ENCODE data around the gene RNF215.
A peak's percentile ranks its signal among the peaks of the same experiment; 100 is the strongest.
"Not testable (repeated sequence)": the region's sequence is repeated elsewhere in the genome, so short reads cannot be mapped to it uniquely, and the experiment has no call there.

Gene RNF215

GRCh38 chr22:30357650-30358215, 29.5 kb downstream of the RNF215 start:
- no peak for DNase-seq

GRCh38 chr22:30357236-30357570, 30.0 kb downstream of the RNF215 start:
- DNase-seq: no peak

DNA sequence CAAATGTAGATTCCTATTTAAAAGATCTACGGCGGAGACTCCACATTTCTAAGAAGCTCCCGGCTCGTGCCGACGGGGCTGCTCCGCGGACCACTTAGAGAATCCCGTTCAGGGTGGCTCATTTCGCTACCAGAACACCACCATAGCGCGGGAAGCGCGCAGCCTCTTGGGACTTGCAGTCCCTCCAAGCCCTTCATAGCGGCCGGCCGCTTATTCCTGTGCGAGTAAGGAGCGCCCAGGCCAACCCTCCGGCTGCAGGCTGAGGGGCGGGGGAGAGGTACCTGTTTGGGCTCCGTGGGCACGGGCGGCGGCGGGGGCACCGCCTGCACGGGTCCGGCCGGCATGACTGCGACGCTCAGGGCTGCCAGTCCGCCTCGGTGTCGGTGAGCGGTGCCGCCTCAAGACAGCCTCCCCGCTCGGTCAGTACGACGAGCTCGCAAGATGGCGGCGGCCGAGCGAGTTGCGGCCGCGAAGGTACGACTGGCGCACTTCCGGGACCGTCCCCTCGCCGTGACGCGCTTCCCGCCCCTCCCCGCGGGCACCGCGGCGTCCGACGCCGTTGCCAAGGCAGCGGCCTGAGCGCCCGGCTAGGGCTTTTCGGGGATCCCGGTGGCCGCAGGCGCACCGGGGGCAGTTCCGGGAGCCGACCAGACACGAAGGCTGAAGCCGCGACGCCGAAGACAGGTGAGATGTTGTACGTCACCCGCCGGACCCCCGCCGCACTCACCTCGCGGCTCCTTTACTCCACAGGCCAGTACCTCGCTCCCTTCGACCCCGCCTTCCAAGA, 30.6 kb downstream of the RNF215 start, which contains the start of the genes CCDC157 and SF3A1:
Gene CCDC157, plus strand, starts transcription at position 559 of the 787 bp plus-strand sequence. CDS start 8,994 bp downstream, outside the sequence.
Gene SF3A1, minus strand, starts transcription at position 446 of the 787 bp plus-strand sequence. Its CDS starts 102 bp downstream, at position 344.
- peak; percentile 88 for DNase-seq

DNA sequence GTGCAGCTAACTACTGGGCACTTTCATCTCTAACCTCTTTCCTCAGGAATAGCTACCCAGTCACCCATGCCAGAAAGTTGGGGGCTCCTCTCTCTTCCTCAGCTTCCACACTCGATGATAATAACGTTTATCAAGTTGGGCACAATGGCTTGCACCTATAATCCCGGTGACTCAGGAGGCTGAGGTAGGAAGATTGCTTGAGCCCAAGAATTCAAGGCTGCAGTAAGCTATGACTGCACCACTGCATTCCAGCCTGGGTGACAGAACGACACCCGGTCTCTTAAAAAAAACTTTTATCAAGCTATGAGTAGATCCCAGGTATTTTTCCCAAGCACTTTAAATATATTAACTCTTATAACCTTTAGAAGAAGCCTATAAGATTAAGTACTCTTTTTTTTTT, 32.6 kb downstream of the RNF215 start:
- no peak for DNase-seq

GRCh38 chr22:30351226-30351625, 36.0 kb downstream of the RNF215 start:
- DNase-seq: no peak

- DNase-seq: no peak
Measured at GRCh38 chr22:30348809-30349208, 38.4 kb downstream of the RNF215 start.

DNA sequence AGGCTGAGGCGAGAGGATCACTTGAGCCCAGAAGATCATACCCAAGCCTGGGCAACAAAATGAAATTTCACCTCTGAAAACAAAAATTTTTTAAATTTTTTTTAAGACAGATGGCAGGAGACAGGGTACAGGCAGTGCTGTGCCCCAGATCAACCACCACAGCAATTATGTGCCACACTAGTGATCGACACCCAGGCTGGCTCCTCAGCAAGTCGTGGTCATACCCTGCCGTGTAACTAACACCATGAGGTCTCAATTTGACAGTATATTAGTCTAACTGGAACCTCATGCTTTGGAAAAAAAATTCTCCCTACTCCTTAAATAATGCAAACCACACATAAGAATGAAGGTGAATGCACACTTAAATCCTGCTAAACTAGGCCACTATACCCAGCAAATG, 38.8 kb downstream of the RNF215 start:
- no peak for DNase-seq

DNA sequence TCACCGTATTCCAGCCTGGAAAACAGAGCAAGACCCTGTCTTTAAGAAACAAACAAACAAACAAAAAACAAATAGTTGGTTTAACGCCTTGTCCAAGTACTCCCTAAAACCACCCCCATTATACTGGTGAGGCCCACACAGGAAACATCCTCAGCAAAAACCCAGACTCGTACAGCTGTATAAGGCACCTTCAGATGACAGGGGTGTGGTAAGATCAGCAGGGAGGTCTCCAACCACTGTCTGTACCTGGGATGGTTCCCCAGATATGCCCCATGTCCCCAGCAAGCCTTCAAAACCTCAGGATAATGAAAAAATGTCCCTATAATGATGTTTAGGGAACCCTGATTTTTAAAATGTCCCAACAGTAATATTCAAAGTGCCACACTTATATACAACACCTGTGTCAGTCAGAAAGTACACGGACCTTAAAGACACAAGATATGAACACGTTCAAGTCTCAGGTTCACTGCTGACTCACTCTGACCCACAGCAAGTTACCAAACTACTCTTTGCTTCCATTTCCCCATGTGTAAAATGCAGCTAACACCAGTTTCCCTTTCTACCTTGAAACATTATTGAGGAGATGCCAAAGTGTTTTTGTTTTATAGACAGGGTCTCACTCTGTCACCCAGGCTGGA, 39.8 kb downstream of the RNF215 start:
- DNase-seq: no peak

DNA sequence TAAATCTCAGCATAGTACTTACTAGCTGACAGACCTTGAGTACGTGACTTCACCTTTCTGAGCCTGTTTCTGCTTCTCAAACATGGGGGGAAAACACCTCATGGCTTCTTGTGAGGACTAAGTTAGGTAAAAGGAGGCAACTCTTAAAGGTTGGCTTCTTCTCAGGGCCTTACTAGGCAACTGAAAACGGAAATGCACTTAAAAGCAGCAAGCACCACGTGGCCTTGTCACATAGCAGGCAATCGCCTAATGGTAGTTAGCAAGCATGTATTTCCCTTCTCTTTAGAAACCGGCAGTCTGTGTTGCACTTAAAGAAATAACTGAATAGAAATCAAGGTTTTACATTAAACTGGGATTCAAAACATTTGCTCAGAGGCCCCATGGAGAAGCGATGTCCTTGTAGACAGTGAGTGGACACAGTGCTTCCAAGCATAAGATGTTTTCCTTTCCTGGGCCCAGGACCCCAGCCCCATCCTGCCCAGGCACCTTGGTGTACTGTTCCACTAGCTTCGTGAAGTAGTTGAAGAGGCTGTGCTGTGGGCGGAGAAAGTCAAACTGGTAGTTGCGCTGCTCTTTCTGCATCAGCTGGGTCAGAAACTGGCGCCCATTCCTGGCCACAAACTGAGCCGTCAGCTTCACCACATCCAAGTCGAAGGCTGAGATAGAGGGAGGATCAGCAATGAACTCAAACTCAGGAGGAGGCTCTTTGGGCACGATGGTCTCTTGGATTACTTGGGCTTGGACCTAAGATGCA, 42.6 kb downstream of the RNF215 start:
- DNase-seq: peak; percentile 31

DNA sequence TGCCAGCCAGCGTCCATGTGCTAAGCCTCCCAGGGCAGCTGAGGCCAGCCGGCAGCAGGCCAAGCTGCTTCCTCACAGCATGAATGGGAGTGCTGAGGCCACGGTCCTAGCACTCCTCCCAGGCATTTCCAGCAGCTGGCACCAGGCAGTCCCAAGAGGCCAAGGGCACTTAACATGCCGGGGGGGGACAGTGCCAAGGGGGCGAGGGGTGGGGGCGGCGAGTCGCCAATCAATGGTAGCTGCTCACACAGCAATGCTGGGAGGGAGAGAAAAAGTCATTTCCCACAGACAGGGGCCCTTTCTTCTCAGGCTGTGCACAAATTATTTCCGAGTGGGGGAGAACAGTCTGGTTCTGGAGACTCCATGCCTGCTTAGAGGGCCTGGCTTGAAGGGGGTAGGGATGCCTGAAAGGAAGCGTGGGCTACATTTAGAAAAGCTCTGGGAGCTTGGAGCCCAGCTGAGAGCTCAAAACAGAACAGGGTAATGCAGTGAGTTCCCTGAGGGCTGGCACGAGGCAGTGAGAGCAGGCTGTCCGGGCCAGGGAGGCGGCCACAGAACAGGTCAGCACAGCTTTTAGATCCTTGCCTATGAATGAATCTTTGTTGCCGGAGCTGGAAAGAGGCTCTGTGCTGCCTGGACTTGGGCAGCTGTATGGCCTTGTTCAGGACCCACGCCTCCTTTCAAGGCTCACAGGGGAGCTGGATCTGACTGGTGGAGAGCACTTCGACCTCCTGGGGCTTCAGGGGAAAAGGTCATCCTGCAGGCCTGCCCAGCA, 46.1 kb downstream of the RNF215 start:
- no peak for DNase-seq

GRCh38 chr22:30338802-30339201, 48.4 kb downstream of the RNF215 start:
- DNase-seq: no peak

- not testable (repeated sequence) for DNase-seq
Measured at GRCh38 chr22:30338341-30338740, 48.9 kb downstream of the RNF215 start.

DNA sequence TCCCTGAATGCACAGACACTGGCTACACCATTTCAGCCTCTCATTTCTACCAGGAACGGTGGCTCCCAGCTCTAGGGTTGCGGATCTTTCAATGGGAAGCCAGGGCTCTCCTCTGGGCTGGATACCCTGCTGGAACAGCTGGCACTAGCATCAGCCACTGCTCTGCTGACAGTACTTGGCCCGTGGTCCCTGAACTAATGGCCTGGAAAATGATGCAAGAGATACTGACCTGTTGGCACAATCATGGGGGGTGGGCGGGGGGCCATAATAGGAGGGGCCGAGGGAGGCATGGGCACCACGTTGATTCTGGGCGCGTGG, 49.8 kb downstream of the RNF215 start:
- no peak for DNase-seq

- no peak for DNase-seq
Measured at GRCh38 chr22:30336752-30337460, 50.3 kb downstream of the RNF215 start.

DNA sequence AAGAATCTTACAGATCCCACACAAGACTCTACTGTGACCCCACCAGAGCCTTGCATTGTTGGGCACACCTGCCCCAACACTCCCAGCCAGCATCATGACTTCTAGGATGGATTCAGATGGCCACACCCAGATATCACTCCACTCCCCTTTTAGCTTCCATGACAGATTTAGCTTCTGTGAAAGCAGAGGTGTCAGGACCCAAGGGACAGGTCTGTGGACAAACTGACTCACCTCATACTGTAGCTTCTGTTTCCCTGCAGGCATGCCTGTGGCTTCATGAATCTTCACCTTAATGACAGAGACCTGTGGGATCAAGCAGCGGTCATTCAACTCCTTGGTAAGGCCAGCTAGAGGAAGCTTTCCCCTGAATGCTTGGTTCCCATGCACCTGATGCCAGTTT, 52.0 kb downstream of the RNF215 start:
- DNase-seq: no peak

- no peak for DNase-seq
Measured at GRCh38 chr22:30334646-30335045, 52.6 kb downstream of the RNF215 start.

DNA sequence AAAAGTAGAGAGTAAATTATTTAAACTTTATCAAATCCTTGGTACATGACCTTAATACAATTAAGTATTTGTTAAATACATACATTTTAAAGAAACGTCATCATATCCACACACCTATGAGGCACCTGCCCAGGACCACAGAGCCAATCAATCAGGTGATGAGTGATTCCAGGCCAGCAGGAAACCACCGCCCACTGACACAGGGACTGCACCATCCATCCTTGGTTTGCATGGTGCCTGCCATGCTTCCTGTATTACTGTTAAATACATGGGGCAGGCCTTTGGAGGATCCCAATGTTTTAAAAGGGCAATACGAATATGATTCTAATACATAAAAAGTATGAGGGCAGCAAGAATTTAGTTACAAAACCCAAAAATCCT, 53.5 kb downstream of the RNF215 start:
- no peak for DNase-seq

DNA sequence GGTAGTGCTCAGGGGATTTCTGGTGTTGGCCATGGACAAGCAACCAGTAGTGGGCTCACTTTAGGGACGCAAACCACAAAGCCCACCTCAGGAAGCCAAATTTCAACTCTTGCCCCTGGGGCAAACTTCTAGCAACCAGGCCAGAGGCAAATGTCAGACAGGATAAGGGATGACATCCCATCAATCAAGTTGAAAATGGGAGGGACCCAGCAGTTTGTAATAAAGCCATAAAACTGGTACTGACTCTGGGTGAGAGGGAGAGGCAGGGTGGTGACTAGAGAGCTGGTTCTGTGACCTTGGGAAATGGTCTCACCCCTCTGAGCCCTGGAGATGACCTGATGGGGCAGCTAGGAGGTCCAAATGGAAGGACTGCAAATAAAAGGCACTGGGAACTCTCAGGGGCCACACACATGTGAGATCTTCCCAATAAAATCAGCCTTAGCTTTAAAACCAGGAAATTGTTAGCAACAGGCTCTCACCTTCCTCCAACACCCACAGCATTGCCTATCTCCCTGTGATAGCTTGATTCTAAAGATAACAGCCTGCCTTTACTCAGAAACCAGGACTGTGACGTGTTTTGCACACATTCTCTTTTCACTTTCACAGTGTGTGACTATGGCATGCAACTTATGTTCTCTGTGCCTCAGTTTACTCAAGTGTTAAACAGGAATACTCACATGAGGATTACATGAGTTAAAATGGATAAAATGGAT, 54.1 kb downstream of the RNF215 start:
- DNase-seq: no peak

DNA sequence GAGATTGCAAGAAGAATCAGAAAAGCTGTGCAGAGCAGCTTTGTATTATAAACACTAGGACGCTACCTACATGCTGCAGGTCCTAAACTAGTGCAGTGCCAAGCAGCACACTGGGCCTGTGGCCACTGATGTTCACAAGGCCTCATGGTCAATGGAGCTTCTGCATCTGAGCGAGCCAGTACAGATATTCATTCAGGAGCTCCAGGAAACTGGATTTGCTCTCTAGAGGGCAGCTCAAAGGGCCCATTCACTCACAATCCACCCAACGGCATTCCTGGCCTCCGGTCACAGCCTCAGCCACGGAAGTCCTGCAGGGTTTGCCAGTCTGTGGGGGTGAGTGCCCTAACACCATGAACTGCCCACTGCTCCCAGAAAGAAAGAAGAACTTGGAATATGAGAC, 54.7 kb downstream of the RNF215 start:
- DNase-seq: no peak

Measured in CD4-positive, alpha-beta T cell treated with Interleukin-12 subunit alpha and Interleukin-12 subunit beta, for 1 hour (primary cell).